HEK293 (cell line): ENCODE measurements around the gene TRAK2.
A peak's percentile ranks its signal among the peaks of the same experiment; 100 is the strongest.

Source experiments
- CTCF ChIA-PET: fragments of 350-600 bp; formaldehyde crosslinking; extraction: SDS; loops from one replicate; lab custom pipeline; 2021; ENCODE audit warnings: antibody characterized with exemption; lab: Yijun Ruan, JAX
- POLR2A ChIA-PET: fragments of 300-600 bp; formaldehyde crosslinking; extraction: SDS; loops from one replicate; lab custom pipeline; 2020; ENCODE audit warnings: antibody characterized with exemption, inconsistent platforms; lab: Yijun Ruan, JAX
- H3K27ac ChIP-seq: fragments of 200-500 bp; sonication (Bioruptor generic); 2 replicates; pipeline ENCODE4 v1.5.1; 2014; ENCODE audit warnings: low read depth, low read length, control low read depth, inconsistent platforms; ENCODE audit errors: extremely low read depth
- H3K36me3 ChIP-seq, 2 experiments: fragments of 200-500 bp in 1 of 2; sonication (Bioruptor generic) in 1 of 2; 1 replicate in 1 of 2; 2 replicates in 1 of 2; pipeline ENCODE4 v1.5.1; 2014 to 2017; ENCODE audit warnings: inconsistent platforms in 2 of 2, low read length in 2 of 2; ENCODE audit not compliant: control insufficient read depth in 2 of 2, insufficient read depth in 1 of 2
- H3K4me1 ChIP-seq: fragments of 200-500 bp; sonication (Bioruptor generic); 2 replicates; pipeline ENCODE4 v1.5.1; 2014; ENCODE audit warnings: mild to moderate bottlenecking, low read length, inconsistent platforms; ENCODE audit not compliant: control insufficient read depth, insufficient read depth
- H3K4me3 ChIP-seq: 2 replicates; pipeline ENCODE4 v1.5.1; 2011; ENCODE audit warnings: low read depth, mild to moderate bottlenecking, control low read depth, low read length, moderate library complexity
- H3K9me3 ChIP-seq: fragments of 200-500 bp; sonication (Bioruptor generic); 2 replicates; pipeline ENCODE4 v1.5.1; 2014; ENCODE audit warnings: low read depth, low read length, inconsistent platforms; ENCODE audit not compliant: control insufficient read depth, insufficient read depth
- GFI1B ChIP-seq: fragments of 450-650 bp; formaldehyde crosslinking; IDR thresholded peaks from 2 replicates; pipeline ENCODE4 v1.5.1; 2016; ENCODE audit warnings: missing biosample characterization, missing genetic modification characterization
- KLF7 ChIP-seq: fragments of 450-650 bp; formaldehyde crosslinking; IDR thresholded peaks from 2 replicates; pipeline ENCODE4 v1.5.1; 2016; ENCODE audit warnings: missing biosample characterization, missing genetic modification characterization, borderline replicate concordance
- KLF9 ChIP-seq: fragments of 450-650 bp; formaldehyde crosslinking; IDR thresholded peaks from 2 replicates; pipeline ENCODE4 v1.5.1; 2016; ENCODE audit warnings: missing biosample characterization, missing genetic modification characterization, low read depth
- SP3 ChIP-seq: fragments of 450-650 bp; formaldehyde crosslinking; IDR thresholded peaks from 2 replicates; pipeline ENCODE4 v1.5.1; 2016; ENCODE audit warnings: missing biosample characterization, missing genetic modification characterization
- SP7 ChIP-seq: fragments of 450-650 bp; formaldehyde crosslinking; IDR thresholded peaks from 2 replicates; pipeline ENCODE4 v1.5.1; 2016; ENCODE audit warnings: missing biosample characterization, missing genetic modification characterization
- TCF7L2 ChIP-seq: IDR thresholded peaks from 2 replicates; pipeline ENCODE4 v1.6.1; 2011; ENCODE audit warnings: low read depth, mild to moderate bottlenecking, inconsistent platforms, low read length, moderate library complexity, borderline replicate concordance
- YY1 ChIP-seq: fragments of 450-650 bp; formaldehyde crosslinking; IDR thresholded peaks from 2 replicates; pipeline ENCODE4 v1.5.1; 2018; ENCODE audit warnings: missing biosample characterization, missing genetic modification characterization
- ZBTB10 ChIP-seq: fragments of 450-650 bp; formaldehyde crosslinking; IDR thresholded peaks from 2 replicates; pipeline ENCODE4 v1.5.1; 2016; ENCODE audit warnings: missing biosample characterization, missing genetic modification characterization
- ZBTB21 ChIP-seq: fragments of 450-650 bp; formaldehyde crosslinking; IDR thresholded peaks from 2 replicates; pipeline ENCODE4 v1.5.1; 2017; ENCODE audit warnings: missing biosample characterization, missing genetic modification characterization
- ZEB2 ChIP-seq: fragments of 450-650 bp; formaldehyde crosslinking; IDR thresholded peaks from 2 replicates; pipeline ENCODE4 v1.5.1; 2016; ENCODE audit warnings: missing biosample characterization, missing genetic modification characterization
- ZFP37 ChIP-seq: fragments of 450-650 bp; formaldehyde crosslinking; IDR thresholded peaks from 2 replicates; pipeline ENCODE4 v1.5.1; 2016; ENCODE audit warnings: missing biosample characterization, missing genetic modification characterization
- ZNF175 ChIP-seq: fragments of 450-650 bp; formaldehyde crosslinking; IDR thresholded peaks from 2 replicates; pipeline ENCODE4 v1.5.1; 2016; ENCODE audit warnings: missing biosample characterization, missing genetic modification characterization
- ZNF184 ChIP-seq: fragments of 450-650 bp; IDR thresholded peaks from 2 replicates; pipeline ENCODE4 v1.5.1; 2018; ENCODE audit warnings: missing biosample characterization, mild to moderate bottlenecking, missing genetic modification characterization
- ZNF311 ChIP-seq: fragments of 450-650 bp; formaldehyde crosslinking; IDR thresholded peaks from 2 replicates; pipeline ENCODE4 v1.5.1; 2017; ENCODE audit warnings: missing biosample characterization, missing genetic modification characterization, borderline replicate concordance
- ZNF404 ChIP-seq: fragments of 450-650 bp; formaldehyde crosslinking; IDR thresholded peaks from 2 replicates; pipeline ENCODE4 v1.5.1; 2017; ENCODE audit warnings: missing biosample characterization, missing genetic modification characterization
- ZNF433 ChIP-seq: fragments of 450-650 bp; formaldehyde crosslinking; IDR thresholded peaks from 2 replicates; pipeline ENCODE4 v1.5.1; 2016; ENCODE audit warnings: missing biosample characterization, missing genetic modification characterization, low read depth
- ZNF518A ChIP-seq: fragments of 450-650 bp; formaldehyde crosslinking; conservative IDR thresholded peaks from 2 replicates; pipeline ENCODE4 v1.5.1; 2016; ENCODE audit warnings: low read depth, missing biosample characterization, missing genetic modification characterization
- ZNF544 ChIP-seq: fragments of 450-650 bp; formaldehyde crosslinking; IDR thresholded peaks from 2 replicates; pipeline ENCODE4 v1.5.0; 2017; ENCODE audit warnings: missing biosample characterization, missing genetic modification characterization
- ZNF660 ChIP-seq: fragments of 450-650 bp; IDR thresholded peaks from 2 replicates; pipeline ENCODE4 v1.5.1; 2018; ENCODE audit warnings: missing biosample characterization, mild to moderate bottlenecking, missing genetic modification characterization
- ZNF785 ChIP-seq: fragments of 450-650 bp; formaldehyde crosslinking; IDR thresholded peaks from 2 replicates; pipeline ENCODE4 v1.5.1; 2016; ENCODE audit warnings: missing biosample characterization, missing genetic modification characterization
- ZSCAN30 ChIP-seq: fragments of 450-650 bp; IDR thresholded peaks from 2 replicates; pipeline ENCODE4 v1.5.1; 2018; ENCODE audit warnings: missing biosample characterization, mild to moderate bottlenecking, missing genetic modification characterization, moderate library complexity
- ZXDB ChIP-seq: fragments of 450-650 bp; formaldehyde crosslinking; IDR thresholded peaks from 2 replicates; pipeline ENCODE4 v1.5.1; 2016; ENCODE audit warnings: missing biosample characterization, missing genetic modification characterization
- TF ChIP-seq, protein P1 (sequence below): IDR thresholded peaks from 2 replicates; pipeline ENCODE4 v1.6.1; 2011; ENCODE audit warnings: mild to moderate bottlenecking, low read depth, low read length, borderline replicate concordance
- TF ChIP-seq, protein P2 (sequence below): fragments of 450-650 bp; formaldehyde crosslinking; IDR thresholded peaks from 2 replicates; pipeline ENCODE4 v1.5.1; 2016; ENCODE audit warnings: missing biosample characterization, missing genetic modification characterization

Gene TRAK2, protein sequence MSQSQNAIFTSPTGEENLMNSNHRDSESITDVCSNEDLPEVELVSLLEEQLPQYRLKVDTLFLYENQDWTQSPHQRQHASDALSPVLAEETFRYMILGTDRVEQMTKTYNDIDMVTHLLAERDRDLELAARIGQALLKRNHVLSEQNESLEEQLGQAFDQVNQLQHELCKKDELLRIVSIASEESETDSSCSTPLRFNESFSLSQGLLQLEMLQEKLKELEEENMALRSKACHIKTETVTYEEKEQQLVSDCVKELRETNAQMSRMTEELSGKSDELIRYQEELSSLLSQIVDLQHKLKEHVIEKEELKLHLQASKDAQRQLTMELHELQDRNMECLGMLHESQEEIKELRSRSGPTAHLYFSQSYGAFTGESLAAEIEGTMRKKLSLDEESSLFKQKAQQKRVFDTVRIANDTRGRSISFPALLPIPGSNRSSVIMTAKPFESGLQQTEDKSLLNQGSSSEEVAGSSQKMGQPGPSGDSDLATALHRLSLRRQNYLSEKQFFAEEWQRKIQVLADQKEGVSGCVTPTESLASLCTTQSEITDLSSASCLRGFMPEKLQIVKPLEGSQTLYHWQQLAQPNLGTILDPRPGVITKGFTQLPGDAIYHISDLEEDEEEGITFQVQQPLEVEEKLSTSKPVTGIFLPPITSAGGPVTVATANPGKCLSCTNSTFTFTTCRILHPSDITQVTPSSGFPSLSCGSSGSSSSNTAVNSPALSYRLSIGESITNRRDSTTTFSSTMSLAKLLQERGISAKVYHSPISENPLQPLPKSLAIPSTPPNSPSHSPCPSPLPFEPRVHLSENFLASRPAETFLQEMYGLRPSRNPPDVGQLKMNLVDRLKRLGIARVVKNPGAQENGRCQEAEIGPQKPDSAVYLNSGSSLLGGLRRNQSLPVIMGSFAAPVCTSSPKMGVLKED

DNA sequence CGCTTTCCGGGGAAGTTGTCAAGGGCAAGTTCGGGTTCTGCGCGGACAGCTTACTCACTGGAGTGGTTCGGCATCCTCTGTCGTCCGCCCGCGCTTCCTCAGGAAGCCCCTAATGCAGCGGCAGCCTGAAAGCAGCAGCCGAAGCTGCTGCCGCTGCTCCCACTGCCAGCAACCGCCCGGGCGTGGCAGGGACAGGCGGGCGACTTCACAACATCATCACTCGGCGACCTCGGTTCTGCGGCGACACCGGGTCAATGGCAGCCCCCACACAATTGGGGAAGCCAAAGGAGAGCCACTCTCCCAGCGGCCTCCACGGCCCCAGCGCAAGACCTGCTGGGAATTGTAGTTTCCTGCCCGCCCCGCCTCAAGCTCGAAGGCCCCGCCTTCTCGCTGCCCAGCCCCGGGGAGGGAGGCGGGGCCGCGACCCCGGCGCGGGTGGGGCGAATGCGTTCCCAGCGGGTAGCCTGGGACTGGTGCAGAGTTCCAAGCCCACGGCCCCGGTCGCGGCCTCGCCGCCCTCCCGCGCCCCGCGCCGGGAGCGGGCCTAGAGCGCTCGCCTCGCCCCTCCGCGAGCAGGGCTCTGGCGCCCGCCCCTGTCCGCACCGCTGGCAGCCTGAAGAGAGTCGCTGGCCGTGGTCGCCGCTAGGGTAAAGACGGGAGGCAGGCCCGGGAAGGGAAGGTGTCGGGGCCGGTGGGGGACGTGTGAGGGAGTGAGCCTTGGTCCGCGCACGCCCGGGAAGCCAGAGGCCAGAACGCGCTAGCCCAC is at the start of gene TRAK2, which contains the start of gene STRADB:
TRAK2 (minus strand) TSS at position 167 of the 766 bp plus-strand sequence. CDS start 30,951 bp downstream, outside the sequence.
STRADB (plus strand) TSS at position 449 of the 766 bp plus-strand sequence. CDS start 3,101 bp downstream, outside the sequence.
- no peaks in the 10 kb centered on the region for H3K9me3 ChIP-seq
- H3K4me1 ChIP-seq: peaks cover 9% of the 10 kb centered on the region
- peak within 1 kb of the TSS; percentile 100 for H3K4me3 ChIP-seq
- peak within 1 kb of the TSS; percentile 84 for H3K27ac ChIP-seq
- peaks cover 6 to 9% of the 10 kb centered on the region in 2 experiments for H3K36me3 ChIP-seq
- ChIA-PET CTCF (interaction anchor here (0.5 to 1.0 kb wide), 5 partner anchors 12 to 274 kb away, joined by 3 to 4 read pairs (median 3); no protein-coding TSS in a partner anchor), POLR2A (interaction anchor here (0.6 to 2.0 kb wide), 19 partner anchors 11 to 329 kb away, joined by 3 to 12 read pairs (median 4); partner anchors contain the start of genes ALS2 and TMEM237)
- TF ChIP-seq ZBTB21: peak; percentile 29; the same call in 1 of the 2 replicates
- TF ChIP-seq ZNF404 (tag by site-specific recombination): no peak
- TF ChIP-seq ZNF785 (tag by site-specific recombination): no peak
- peak; percentile 50; the same call in 1 of the 2 replicates for TF ChIP-seq ZNF660 (tag by site-specific recombination)
- peak; percentile 98 for TF ChIP-seq ZEB2 (tag by site-specific recombination)
- no peak for TF ChIP-seq GFI1B (tag by site-specific recombination)
- no peak for TF ChIP-seq ZNF184
- TF ChIP-seq ZNF175 (tag by site-specific recombination): no peak
- TF ChIP-seq ZBTB10 (tag by site-specific recombination): 0 out of 2 replicates have a peak, but pooled peaks have one; percentile 31
- TF ChIP-seq SP7 (tag by site-specific recombination): peak; percentile 52
- TF ChIP-seq ZXDB (tag by site-specific recombination): peak; percentile 84
- TF ChIP-seq YY1 (tag by site-specific recombination): peak; percentile 89
- TF ChIP-seq, protein P1, sequence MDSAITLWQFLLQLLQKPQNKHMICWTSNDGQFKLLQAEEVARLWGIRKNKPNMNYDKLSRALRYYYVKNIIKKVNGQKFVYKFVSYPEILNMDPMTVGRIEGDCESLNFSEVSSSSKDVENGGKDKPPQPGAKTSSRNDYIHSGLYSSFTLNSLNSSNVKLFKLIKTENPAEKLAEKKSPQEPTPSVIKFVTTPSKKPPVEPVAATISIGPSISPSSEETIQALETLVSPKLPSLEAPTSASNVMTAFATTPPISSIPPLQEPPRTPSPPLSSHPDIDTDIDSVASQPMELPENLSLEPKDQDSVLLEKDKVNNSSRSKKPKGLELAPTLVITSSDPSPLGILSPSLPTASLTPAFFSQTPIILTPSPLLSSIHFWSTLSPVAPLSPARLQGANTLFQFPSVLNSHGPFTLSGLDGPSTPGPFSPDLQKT: no peak
- TF ChIP-seq ZNF518A: no peak; the same call in 1 of the 2 replicates
- peak; percentile 21; the same call in 1 of the 2 replicates for TF ChIP-seq ZSCAN30 (tag by site-specific recombination)
- no peak for TF ChIP-seq ZNF433 (tag by site-specific recombination)
- no peak for TF ChIP-seq ZNF311 (tag by site-specific recombination)
- peak; percentile 96 for TF ChIP-seq SP3 (tag by site-specific recombination)
- TF ChIP-seq KLF9 (tag by site-specific recombination): peak; percentile 70
- TF ChIP-seq KLF7 (tag by site-specific recombination): peak; percentile 93
- TF ChIP-seq, protein P2, sequence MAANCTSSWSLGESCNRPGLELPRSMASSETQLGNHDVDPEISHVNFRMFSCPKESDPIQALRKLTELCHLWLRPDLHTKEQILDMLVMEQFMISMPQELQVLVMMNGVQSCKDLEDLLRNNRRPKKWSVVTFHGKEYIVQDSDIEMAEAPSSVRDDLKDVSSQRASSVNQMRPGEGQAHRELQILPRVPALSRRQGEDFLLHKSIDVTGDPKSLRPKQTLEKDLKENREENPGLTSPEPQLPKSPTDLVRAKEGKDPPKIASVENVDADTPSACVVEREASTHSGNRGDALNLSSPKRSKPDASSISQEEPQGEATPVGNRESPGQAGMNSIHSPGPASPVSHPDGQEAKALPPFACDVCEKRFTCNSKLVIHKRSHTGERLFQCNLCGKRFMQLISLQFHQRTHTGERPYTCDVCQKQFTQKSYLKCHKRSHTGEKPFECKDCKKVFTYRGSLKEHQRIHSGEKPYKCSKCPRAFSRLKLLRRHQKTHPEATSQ (tag by site-specific recombination): peak; percentile 31; the same call in 1 of the 2 replicates
- no peak for TF ChIP-seq TCF7L2
- peak; percentile 56; the same call in 1 of the 2 replicates for TF ChIP-seq ZFP37 (tag by site-specific recombination)
- no peak for TF ChIP-seq ZNF544
